Nephron progenitor cell (in vitro differentiated cells): ENCODE measurements around the gene PKD1L1.
A peak's percentile ranks its signal among the peaks of the same experiment; 100 is the strongest.
"Not testable (repeated sequence)": the region's sequence is repeated elsewhere in the genome, so short reads cannot be mapped to it uniquely, and the experiment has no call there.

ENCODE experiments used
- DNase-seq: peaks from one replicate; pipeline ENCODE4 v3.0.0; 2021
- H3K27ac Mint-ChIP-seq: 2 replicates; pipeline ENCODE4 v1.8.0; 2021; ENCODE audit warnings: mild to moderate bottlenecking, moderate library complexity, mixed read lengths
- H3K27me3 Mint-ChIP-seq: 2 replicates; pipeline ENCODE4 v1.8.0; 2021; ENCODE audit warnings: mild to moderate bottlenecking, low read depth, mixed read lengths; ENCODE audit not compliant: poor library complexity
- H3K36me3 Mint-ChIP-seq: 2 replicates; pipeline ENCODE4 v1.8.0; 2021; ENCODE audit warnings: low read depth, mixed read lengths
- H3K4me1 Mint-ChIP-seq: 2 replicates; pipeline ENCODE4 v1.8.0; 2021; ENCODE audit warnings: mixed read lengths
- H3K4me3 Mint-ChIP-seq: 2 replicates; pipeline ENCODE4 v1.8.0; 2021; ENCODE audit warnings: mild to moderate bottlenecking, moderate library complexity, mixed read lengths
- H3K9me3 Mint-ChIP-seq: 2 replicates; pipeline ENCODE4 v1.8.0; 2021; ENCODE audit warnings: mild to moderate bottlenecking, moderate library complexity, mixed read lengths
- TF ChIP-seq, protein P1 (sequence below): fragments of 200-600 bp; sonication (generic); IDR thresholded peaks from 2 replicates; pipeline ENCODE4 v1.5.0; 2021; ENCODE audit warnings: antibody characterized with exemption

Gene PKD1L1

DNA sequence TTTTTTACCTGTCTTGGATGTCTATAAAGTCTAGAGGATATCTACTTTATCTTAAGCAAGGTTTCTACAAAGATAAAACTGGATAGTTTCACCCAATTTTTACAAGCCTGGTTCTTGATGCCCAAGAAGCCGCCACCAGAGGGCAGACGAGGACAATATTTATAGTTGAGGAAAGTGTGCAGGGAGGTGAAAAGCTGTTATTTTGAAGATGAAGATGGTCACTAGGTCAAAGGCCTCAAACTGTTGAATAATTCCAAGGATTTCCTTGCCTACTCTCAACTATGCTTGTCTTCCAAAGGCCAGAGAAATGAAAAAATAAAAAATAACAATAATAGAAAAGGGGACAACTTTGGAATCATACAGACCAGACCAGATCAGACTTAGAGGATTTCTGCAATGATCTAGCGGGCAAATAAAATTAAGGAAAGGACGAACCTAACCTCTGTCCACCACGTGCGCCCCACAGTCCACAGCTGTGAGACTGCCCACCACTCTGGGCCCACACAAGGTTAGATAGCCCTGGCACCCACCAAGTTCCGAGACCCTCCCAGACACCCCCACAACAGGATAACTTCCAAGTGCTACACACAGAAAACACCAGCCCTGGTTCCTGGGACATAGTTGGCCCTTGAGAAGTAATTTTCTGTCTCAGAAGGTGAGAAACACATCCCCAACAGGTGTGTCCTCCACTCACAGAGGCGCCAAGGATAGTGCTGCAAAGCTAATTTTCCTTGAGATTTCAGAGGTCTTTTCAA is 2.8 kb downstream of the PKD1L1 start:
- Mint-ChIP-seq H3K4me1 (peaks cover 58% of the 10 kb centered on the region), H3K27ac (no peak overlapping the region), H3K4me3 (no peak overlapping the region), H3K27me3 (peaks cover 16% of the 10 kb centered on the region), H3K36me3 (no peaks in the 10 kb centered on the region), H3K9me3 (no peaks in the 10 kb centered on the region)
- TF ChIP-seq, protein P1, sequence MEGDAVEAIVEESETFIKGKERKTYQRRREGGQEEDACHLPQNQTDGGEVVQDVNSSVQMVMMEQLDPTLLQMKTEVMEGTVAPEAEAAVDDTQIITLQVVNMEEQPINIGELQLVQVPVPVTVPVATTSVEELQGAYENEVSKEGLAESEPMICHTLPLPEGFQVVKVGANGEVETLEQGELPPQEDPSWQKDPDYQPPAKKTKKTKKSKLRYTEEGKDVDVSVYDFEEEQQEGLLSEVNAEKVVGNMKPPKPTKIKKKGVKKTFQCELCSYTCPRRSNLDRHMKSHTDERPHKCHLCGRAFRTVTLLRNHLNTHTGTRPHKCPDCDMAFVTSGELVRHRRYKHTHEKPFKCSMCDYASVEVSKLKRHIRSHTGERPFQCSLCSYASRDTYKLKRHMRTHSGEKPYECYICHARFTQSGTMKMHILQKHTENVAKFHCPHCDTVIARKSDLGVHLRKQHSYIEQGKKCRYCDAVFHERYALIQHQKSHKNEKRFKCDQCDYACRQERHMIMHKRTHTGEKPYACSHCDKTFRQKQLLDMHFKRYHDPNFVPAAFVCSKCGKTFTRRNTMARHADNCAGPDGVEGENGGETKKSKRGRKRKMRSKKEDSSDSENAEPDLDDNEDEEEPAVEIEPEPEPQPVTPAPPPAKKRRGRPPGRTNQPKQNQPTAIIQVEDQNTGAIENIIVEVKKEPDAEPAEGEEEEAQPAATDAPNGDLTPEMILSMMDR: peak; percentile 87
- DNase-seq: peak; percentile 84

DNA sequence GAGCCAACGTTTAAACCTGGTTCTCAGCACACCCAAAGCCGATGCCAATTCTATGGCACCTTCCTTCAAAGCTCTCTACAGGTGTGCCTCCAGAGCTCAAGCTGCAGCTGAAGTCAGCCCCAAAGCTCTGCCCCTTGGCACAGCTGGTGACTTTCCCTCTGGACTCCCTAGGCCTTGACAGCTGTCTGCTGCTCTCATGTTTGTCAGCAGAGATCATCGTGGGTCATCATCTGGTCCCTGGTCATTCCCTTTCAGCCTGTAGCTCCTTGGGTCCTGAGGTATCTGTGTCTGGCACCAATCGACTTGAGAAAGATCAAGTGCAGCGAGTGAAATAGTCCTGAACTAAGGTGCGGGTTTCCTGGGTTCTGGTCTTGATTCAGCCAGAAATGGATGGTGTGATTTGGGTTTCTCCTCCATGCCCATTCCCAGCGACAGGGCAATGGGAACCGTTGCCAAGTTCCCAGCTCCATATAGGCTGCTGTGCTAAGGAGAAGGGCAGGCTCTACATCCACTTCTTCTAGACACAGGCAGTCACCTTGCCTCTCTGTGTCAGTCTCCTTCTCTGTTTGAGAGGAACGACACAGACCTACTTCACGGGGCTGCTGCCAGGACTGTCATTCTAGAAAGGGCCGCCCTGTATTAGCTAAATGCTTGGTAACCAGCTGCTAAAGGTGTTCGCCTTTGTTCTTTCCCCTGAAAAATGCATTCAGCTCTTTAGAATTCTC is 3.6 kb downstream of the PKD1L1 start:
- Mint-ChIP-seq H3K27ac (no peak overlapping the region), H3K4me3 (no peak overlapping the region), H3K4me1 (peaks cover 58% of the 10 kb centered on the region), H3K27me3 (peaks cover 16% of the 10 kb centered on the region), H3K36me3 (no peaks in the 10 kb centered on the region), H3K9me3 (no peaks in the 10 kb centered on the region)
- no peak for DNase-seq
- TF ChIP-seq, protein P1: no peak

DNA sequence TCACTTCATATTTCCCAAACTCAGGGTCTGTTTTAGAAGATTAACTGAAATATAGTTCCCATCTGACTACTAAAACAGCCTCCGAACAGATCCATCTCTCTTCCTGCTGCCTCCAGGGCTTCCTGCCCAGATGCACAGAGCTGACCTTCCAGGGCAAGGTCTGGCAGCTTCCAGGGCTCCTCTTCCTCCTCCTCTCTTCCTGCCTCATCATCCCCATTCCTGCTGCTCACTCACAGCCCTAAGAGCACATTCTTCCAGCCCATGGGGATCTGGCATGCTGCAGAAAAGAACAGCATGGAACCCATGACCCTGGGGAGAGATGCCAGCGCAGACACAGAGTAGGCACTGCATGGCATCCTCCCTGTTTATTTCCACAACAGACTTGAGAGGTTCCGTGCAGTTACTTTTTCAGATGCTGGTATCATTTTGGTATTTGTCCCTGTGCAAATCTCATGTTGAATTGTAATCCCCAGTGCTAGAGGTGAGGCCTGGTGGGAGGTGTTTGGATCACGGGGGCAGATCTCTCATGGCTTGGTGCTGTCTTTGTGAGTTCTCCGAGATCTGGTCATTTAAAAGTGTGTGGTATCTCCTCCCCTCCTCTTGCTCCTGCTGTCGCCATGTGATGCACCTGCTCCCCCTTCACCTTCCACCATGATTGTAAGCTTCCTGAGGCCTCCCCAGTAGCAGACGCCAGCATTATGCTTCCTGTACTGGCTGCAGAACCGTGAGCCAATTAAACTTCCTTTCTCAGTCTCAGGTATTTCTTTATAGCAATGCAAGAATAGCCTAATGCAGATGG is 4.4 kb downstream of the PKD1L1 start:
- TF ChIP-seq, protein P1: no peak
- Mint-ChIP-seq H3K27me3 (peaks cover 13% of the 10 kb centered on the region), H3K4me3 (no peak overlapping the region), H3K36me3 (no peaks in the 10 kb centered on the region), H3K9me3 (no peaks in the 10 kb centered on the region), H3K4me1 (peaks cover 66% of the 10 kb centered on the region), H3K27ac (no peak overlapping the region)
- no peak for DNase-seq

GRCh38 chr7:47942651-47943050 is 5.6 kb downstream of the PKD1L1 start:
- not testable (repeated sequence) for DNase-seq, H3K4me3 Mint-ChIP-seq, H3K36me3 Mint-ChIP-seq, H3K9me3 Mint-ChIP-seq, H3K27ac Mint-ChIP-seq, H3K27me3 Mint-ChIP-seq
- peaks cover 74% of the 10 kb centered on the region for H3K4me1 Mint-ChIP-seq

DNA sequence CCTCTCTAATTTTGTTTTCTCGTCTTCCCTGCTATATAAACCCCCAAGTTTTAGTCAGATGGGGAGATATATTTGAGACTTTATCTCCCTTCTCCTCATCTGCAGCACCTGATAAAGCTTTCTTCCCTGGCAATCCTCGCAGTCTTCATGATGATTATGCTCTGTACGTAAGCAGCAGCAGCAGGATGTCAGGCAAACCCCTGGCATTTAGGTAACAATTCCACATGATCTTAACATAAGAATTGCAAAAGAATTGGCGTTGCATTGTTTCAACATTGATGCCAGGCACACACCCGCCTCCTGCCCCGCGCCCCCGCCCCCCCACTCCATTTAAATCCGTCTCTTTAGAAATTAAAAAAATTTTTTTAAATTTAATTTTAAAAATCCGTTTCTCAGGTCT is 6.1 kb downstream of the PKD1L1 start:
- TF ChIP-seq, protein P1: no peak
- Mint-ChIP-seq H3K27me3 (peaks cover 10% of the 10 kb centered on the region), H3K4me1 (peaks cover 77% of the 10 kb centered on the region), H3K36me3 (no peaks in the 10 kb centered on the region), H3K9me3 (no peaks in the 10 kb centered on the region), H3K4me3 (no peak overlapping the region), H3K27ac (no peak overlapping the region)
- DNase-seq: no peak
